Measurements from ENCODE around the gene PGGHG. TPM values are rescaled to one million over a fixed set of nuclear protein-coding genes. Genes with fewer than 3 reads are reported as not detected.
A peak's percentile ranks its signal among the peaks of the same experiment; 100 is the strongest.
"Not testable (repeated sequence)": the region's sequence is repeated elsewhere in the genome, so short reads cannot be mapped to it uniquely, and the experiment has no call there.

Gene PGGHG
- total and polyA plus RNA-seq, 2 of the 13 experiments (the other 11 are each of a cell fraction or from before 2014, with no cell fraction given): 5.9 to 14.8 TPM

DNA sequence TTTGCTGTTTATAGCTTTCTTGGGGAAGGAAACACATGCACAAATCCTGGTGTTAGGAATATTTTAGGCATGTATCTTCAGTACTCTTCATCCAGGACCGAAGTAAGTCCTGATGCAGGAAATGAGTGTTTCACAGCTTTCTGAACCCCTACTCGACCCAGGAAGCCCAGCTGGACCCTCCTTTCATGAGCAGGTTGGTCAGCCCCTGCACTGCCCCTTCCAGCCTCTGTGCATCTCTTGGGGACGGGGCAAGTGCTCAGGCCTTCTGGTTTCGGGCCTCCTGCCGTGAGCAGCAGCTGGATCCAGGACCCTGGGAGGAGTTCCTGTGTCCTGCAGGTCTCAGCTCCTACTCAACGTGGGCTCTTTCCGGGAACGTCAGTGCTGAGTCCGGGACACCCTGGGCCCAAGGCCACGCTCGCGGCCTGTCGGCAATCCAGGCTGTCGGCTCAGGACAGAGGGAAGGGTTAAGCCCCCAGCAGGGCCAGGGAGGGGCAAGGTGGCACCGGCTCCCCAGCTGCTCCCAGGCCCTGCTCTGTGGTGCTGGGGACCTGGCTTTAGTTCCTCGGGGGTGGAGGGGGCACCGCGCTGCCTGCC lies 21.1 kb downstream of the PGGHG start:
- FAIRE-seq (peak; percentile 67), ATAC-seq (peak; percentile 22)
- BruUV-seq (replicated peaks); H4K20me1 ChIP-seq (ENCODE audit: insufficient read depth, low read length); H3K27ac ChIP-seq (ENCODE audit: extremely low read length, insufficient read depth, low read length); H3K27me3 ChIP-seq (ENCODE audit: control insufficient read depth in 1 of 2, insufficient read depth in 2 of 2, low read length in 2 of 2); CTCF ChIA-PET (ENCODE audit: low intra/inter-chr PET ratio, low total read pairs); H3K9me3 ChIP-seq (ENCODE audit: low read length); H3K79me2 ChIP-seq (ENCODE audit: insufficient read depth, low read length); DNase-seq (ENCODE audit: low spot score); H3K36me3 ChIP-seq (replicated peaks in 1 of 2; ENCODE audit: control insufficient read depth in 1 of 2, insufficient read depth in 2 of 2, low read length in 2 of 2); in situ Hi-C loops (cut with HindIII; ENCODE audit: extremely low pct_ligation_motif_present, low pct_unique_long_range_greater_than_20kb); H2AFZ ChIP-seq (ENCODE audit: low read length): not testable (repeated sequence)
- TF ChIP-seq KDM2A (CRISPR knock-in tag; IDR thresholded peaks at IDR 0.05; ENCODE audit: borderline replicate concordance, low read depth) (peak; percentile 19; the same call in 1 of the 2 replicates), ZFX (CRISPR knock-in tag; IDR thresholded peaks at IDR 0.05; ENCODE audit: low read depth) (0 out of 2 replicates have a peak, but pooled peaks have one; percentile 17)
- intact Hi-C loops (cut with micrococcal nuclease; ENCODE audit: unreplicated experiment): loop anchor here (5.0 kb wide), 1 partner anchor 47 kb away; no protein-coding TSS in a partner anchor
- Histone ChIP-seq H3K4me1 (ENCODE audit: insufficient read depth, low read length) (peaks cover 75% of the 10 kb centered on the region), H3K4me3 (replicated peaks in 1 of 3; ENCODE audit: insufficient read depth in 1 of 3, low read depth in 2 of 3, low read length in 3 of 3) (peak overlapping the region in 2 of 3 experiments; percentile 43 to 69; a peak in 4 of 6 replicates), H3K9ac (ENCODE audit: insufficient read depth, low read depth, low read length) (peak overlapping the region; percentile 42; the same call in 1 of the 2 replicates), H3K4me2 (ENCODE audit: low read depth, low read length) (peak overlapping the region; percentile 83)
- POLR2A ChIA-PET: interaction anchor here (1.0 to 1.9 kb wide), 6 partner anchors 8 to 103 kb away, joined by 3 to 9 read pairs (median 3); partner anchors contain the start of genes BET1L and RIC8A
- WGBS (ENCODE audit: low lambda C conversion rate): 30% methylated on average over 2 of the region's 18 CpGs

- CTCF ChIA-PET (ENCODE audit: low intra/inter-chr PET ratio, low total read pairs); H3K4me3 ChIP-seq (replicated peaks in 1 of 3; ENCODE audit: insufficient read depth in 1 of 3, low read depth in 2 of 3, low read length in 3 of 3); FAIRE-seq; H2AFZ ChIP-seq (ENCODE audit: low read length); intact Hi-C loops (cut with micrococcal nuclease; ENCODE audit: unreplicated experiment); BruUV-seq (replicated peaks); H3K9ac ChIP-seq (ENCODE audit: insufficient read depth, low read depth, low read length); H3K36me3 ChIP-seq (replicated peaks in 1 of 2; ENCODE audit: control insufficient read depth in 1 of 2, insufficient read depth in 2 of 2, low read length in 2 of 2); H3K9me3 ChIP-seq (ENCODE audit: low read length); DNase-seq (ENCODE audit: low spot score); H3K79me2 ChIP-seq (ENCODE audit: insufficient read depth, low read length); H4K20me1 ChIP-seq (ENCODE audit: insufficient read depth, low read length); H3K4me2 ChIP-seq (ENCODE audit: low read depth, low read length); H3K27ac ChIP-seq (ENCODE audit: extremely low read length, insufficient read depth, low read length); H3K27me3 ChIP-seq (ENCODE audit: control insufficient read depth in 1 of 2, insufficient read depth in 2 of 2, low read length in 2 of 2); in situ Hi-C loops (cut with HindIII; ENCODE audit: extremely low pct_ligation_motif_present, low pct_unique_long_range_greater_than_20kb): not testable (repeated sequence)
- peak; percentile 54 for TF ChIP-seq AGO1 (IDR thresholded peaks at IDR 0.05; ENCODE audit: low read depth, low read length, poor library complexity, severe bottlenecking)
- H3K4me1 ChIP-seq (ENCODE audit: insufficient read depth, low read length): peaks cover 69% of the 10 kb centered on the region
- POLR2A ChIA-PET: interaction anchor here (1.1 to 2.7 kb wide), 2 partner anchors 43 to 54 kb away, joined by 4 to 9 read pairs; no protein-coding TSS in a partner anchor
- 86% methylated on average over 10 of the region's 71 CpGs for WGBS (ENCODE audit: low lambda C conversion rate)
- peak; percentile 20 for ATAC-seq
Observed at GRCh38 chr11:311013-311748, 22.3 kb downstream of the PGGHG start.
